NCI-H510A treated with DMSO at 0.1 percent for 48 hours (cell line): ENCODE measurements around the gene LSAMP.

Source experiments
- DNase-seq: peaks from one replicate; lab custom pipeline; 2025; lab: John Stamatoyannopoulos, UW

Gene LSAMP

GRCh38 chr3:116432795-116433194 is 12.5 kb downstream of the LSAMP start:
- no peak for DNase-seq

DNA sequence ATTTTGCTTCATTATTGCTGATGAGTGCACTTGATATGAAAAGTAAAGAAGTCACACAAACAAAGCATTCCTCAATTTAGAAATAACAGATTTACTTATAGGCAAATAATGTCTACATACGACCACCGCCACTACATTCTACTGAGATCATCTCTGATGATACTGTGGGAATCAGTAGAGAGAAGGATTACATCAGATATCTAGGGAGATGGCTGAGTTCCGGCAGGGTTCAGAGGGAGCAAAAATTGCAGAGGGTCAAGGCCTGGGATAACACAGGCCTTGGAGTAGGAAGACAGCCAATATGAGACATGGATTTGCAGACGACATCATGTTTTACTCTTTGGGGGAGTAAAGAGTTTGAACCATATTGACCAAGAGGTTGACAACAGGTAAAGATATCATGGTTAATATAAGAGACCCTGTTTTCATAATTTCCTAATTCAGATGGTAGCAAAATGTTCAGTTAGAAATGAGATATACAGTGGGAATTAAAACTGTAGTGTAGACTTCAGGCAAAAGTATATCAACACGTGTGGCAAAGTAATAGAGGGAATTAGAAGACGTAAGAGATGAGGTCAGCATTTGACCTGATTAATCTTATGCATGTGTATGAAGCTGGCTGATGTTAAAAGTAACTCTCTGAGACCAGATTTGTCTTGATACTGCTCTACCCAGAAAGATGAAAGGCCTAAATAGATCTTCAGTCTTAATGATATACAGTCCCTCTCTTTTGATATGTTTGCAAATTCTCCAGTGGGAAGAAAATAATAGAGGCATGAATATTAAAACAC is 15.6 kb downstream of the LSAMP start:
- DNase-seq, result no peak

DNA sequence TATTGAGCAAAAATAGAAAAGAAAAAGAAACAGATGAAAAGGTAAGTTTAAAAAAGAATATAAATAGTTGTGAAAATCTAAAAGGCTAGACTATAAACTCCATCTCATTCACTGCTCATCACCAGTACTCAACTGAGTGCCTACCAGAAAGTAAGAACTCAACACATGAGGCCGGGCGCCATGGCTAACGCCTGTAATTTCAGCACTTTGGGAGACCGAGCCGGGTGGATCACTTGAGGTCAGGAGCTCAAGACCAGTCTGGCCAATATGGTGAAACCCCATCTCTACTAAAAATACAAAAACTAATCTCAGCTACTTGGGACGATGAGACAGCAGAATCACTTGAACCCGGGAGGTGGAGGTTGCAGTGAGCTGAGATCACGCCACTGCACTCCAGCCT is 19.3 kb downstream of the LSAMP start:
- no peak for DNase-seq

DNA sequence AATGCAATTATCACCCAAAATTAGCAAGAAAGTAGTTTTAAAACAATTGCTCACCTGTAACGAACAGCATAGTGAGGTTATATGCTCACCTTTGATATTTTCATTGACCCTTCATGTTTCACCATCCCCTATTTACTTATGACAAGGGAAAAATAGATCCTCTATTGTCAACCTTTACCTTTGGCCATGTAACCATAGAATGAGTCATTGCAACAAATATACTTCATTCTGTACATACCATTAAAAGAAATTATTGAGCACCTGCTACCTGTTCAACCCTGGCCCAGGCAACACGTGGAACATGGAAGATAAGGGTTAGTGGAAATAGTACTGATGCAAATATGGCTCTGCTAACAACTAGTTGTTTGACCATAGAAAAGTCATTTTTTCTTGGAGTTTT is 20.2 kb downstream of the LSAMP start:
- peak; percentile 38 for DNase-seq

DNA sequence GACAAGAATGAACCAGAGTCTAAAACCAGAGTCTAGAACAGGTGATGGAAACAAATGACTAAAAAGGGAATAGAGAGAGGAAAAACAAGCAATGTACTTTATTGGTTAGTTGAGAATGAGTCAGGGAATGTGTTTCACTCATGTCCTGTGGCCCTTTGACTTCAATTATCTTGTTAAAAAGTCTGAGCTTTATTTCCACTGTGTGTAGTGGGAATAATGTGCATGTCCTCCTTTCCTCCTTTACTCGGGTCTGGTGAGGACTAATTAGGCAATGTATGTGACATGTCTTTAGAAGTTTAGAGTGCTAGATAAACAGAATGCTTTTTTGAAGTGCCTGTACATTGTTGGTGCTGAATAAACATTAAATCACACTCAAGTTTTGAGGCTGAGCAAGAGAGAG is 21.3 kb downstream of the LSAMP start:
- DNase-seq, result peak; percentile 54

- peak; percentile 5 for DNase-seq
Measured at GRCh38 chr3:116423374-116423773, 21.9 kb downstream of the LSAMP start.

DNA sequence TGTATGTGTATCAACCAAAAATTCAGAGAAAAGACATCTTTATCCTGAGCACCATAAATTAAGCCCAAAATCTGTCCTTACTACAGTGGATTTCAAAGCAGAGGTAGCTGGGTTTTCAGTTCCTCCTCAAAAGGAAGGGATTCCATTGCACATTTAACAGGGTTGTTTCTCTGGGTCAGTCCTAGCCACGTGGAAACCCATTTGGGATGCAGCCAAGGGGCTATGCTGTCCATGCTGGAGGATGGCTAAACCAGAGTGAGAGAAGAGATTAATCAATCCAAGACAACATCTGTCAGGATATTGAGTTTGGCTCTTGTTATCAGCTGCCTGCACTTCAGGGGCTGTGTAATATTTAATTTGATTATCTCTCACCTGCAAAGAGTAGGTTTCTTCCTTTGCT is 28.1 kb downstream of the LSAMP start:
- no peak for DNase-seq

DNA sequence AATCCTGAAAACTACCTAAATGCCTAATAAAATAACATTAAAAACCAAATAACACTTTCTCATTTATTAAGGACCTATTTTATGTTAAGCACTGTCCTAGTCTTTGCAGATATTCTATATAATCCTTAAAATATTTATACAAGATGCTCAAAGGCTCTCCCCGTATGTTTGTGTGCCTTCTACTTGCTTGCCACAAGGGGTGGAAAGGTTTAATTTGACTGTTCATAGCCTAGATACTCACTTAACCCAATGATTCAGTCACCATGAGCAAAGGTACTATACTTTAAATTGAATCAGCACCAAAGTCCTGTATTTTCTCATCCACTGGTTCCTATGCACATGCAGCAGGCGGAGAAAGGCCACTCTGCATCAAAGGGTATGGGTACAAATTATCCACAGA is 32.0 kb downstream of the LSAMP start:
- no peak for DNase-seq

DNA sequence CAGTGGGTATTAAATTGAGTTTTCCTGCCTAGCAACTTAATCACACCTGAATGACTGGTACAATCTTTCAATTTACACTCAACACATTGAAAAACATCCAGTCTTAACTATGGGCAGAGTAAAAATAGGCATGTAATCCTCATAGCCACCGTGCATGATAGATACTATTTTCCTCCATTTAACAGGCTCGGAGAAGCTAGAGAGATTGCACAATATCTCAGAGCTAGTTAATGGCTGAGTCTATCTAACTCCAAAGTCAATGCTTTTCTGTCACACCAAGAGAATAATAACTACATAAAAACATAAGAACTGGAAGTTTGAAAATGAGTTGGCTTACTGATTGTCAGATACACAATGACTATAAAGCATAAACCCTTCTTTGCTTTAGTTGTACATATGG is 36.8 kb downstream of the LSAMP start:
- no peak for DNase-seq

GRCh38 chr3:116405231-116405630 is 40.1 kb downstream of the LSAMP start:
- DNase-seq, result no peak

DNA sequence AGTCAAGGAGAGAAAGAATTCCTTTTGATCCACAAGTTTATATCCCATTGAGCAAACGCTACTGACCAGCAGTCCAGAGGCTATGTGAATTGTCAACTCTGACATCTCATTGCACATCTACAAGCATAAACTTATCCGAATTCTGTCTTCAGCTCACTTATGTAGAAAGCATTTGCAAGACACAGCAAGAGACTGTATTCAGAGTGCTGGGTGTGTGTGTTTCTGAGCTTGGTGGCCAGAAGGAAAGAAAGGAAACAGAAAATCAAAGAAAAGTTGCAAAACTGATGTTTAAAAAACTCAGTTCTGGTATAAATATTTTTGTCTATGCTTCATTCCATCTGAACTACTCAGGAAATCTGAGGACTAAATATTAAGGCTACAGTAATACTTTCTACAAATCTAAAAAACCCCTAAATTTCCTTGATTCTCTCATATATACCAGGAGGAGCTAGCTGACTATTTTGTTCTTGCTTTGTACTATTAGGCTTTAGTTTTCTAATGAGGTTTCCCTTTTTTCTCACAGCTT is 45.5 kb downstream of the LSAMP start:
- DNase-seq, result no peak

DNA sequence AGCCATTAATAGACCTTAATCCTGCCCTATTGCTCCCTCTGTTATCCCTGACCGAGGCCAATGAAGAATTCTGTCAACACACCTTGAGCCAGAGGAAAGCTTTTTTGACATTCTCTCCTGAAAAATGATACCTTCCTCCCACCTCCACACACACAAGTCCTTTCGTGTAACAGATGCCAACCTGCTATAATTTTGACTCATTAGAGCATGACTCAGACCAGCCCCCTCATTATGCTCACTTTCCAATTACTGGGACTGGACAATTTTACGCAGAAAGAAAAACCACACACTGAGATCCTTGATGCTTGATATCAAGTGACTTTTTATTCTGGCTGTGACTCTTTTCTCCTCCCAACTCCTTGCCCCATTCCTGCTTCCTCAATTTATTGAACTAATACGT is 50.9 kb downstream of the LSAMP start:
- DNase-seq, result no peak

GRCh38 chr3:116393199-116393598 is 52.1 kb downstream of the LSAMP start:
- no peak for DNase-seq

- DNase-seq, result no peak
Measured at GRCh38 chr3:116392291-116392690, 53.0 kb downstream of the LSAMP start.

DNA sequence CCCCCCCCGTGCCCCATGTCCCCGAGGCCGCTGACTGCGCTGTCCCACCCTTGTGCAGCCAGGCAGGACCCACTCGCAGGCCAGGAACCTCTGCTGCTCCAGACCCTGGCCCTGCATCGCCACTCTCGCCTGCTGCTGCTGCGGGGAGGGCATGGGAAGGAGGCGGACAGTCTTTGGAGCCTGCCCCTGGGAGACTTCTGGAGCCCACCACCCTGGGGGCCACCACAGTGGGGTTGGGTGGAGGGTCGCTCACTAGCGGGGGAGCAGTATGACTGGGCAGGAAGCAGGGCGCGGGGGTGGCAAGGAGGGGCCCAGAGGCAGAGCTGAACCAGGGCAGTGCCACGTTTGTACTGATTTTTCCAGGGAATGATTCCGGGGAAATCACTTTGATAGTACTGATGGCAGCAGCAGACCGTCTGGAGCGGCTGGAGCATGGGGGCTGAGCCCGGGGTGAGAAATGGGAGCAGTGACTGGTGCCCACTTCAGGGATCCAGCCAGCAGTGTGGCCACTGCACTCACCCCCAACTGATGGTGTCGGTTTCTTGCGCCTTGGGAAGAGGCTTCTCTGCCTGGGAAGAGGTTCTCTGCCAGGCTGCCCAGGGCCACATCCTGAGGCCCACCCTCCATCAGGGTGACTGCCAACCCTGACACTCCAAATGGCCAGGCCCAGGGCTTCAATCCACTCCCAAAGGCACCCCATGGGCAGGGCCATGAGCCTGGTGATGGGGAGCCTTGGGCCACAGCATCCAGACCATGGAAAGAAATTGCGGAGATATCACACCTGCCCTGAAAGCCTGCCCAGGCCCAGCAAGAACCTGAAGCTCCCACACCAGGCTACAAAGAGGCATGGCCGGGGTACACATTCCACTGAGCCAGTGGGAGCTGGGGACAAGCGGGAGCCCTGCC is 53.7 kb downstream of the LSAMP start:
- DNase-seq, result no peak

DNA sequence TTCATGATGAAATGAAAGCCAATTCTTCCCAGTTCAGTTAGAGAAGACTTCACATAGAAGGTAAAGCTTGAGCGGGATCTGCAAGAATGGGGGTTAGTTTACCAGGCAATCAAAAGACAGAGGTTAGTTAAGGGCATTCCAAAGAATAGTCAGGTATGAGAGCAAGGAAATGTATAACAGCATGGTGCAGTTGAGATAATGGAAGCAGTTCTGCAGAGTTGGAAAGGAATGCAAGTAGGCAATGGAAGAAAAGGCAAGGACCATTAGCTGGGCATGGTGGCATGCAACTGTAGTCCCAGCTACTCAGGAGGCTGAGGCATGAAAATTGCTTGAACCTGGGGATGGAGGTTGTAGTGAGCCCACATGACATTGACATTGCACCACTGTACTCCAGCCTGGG is 55.0 kb downstream of the LSAMP start:
- no peak for DNase-seq

DNA sequence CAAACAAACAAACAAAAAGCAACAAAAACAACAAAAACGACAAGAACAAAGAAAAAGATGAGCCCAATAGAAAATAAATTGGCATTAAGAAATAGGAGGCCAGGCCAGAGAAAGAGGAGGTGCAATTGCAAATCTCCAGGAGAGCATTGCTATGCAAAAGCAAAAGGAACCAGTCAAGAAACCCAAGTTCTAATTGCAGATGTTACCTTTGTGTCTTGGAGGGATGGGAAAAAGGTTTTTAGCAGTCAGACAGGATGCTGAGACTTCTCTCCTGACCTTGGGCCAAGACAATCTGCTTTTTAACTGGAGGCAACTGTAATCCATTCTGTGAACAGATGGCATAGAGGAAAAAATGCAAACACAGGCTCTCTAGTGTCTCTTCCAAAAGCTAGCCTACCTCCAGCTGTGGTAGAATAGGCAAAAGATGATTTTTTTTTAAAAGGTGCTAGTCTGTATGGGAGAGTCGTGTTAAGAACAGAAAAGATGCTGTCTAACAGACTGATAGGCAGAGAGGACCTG is 56.4 kb downstream of the LSAMP start:
- DNase-seq, result no peak

- DNase-seq, result no peak
Measured at GRCh38 chr3:116386168-116386567, 59.1 kb downstream of the LSAMP start.

DNA sequence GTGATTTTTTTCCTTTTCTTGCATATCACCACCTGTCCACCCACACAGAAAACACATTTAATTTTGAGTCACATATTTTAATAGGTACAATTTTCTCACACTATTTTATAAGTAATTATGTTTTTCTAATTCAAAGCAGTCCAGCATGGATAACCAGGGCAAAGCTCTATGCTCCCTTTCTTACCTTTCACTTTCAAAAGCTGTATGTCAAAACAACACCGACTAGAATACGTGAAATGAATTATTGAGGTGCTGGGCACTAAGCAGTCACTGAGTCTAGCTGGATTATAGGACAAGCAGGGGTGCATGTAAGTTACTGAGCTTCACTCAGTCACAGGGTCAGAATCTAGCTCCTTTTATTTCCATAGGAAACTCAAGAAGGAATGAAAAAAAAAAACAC is 60.6 kb downstream of the LSAMP start:
- DNase-seq, result no peak

DNA sequence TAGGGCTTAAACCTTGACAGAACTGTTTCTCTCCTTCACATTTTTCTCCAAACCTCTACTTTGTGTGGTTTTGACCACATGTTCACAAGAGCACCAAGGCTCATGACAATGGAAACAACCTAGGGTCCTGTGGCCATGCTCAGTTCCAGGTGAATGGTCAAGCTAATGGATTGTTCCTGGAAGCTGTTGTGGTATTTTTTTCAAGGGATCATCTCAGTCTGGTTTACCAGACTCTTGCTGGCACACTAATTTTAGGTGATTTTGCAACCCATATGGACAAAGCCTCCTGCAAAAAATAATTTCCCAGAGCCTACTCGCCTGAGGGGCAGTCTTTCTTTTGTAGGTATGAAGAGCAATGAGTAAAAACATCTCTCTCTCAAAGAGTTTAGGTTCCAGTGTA is 67.2 kb downstream of the LSAMP start:
- no peak for DNase-seq

- DNase-seq, result no peak
Measured at GRCh38 chr3:116374901-116375300, 70.4 kb downstream of the LSAMP start.

- DNase-seq, result no peak
Measured at GRCh38 chr3:116367761-116368395, 77.4 kb downstream of the LSAMP start.
